GM21526 (cell line): ENCODE measurements around the gene KRT15.

Experiments used
- ATAC-seq: cut with Tn5 transposase; IDR thresholded peaks from one replicate; pipeline ENCODE4 v1.9.1; 2021; ENCODE audit warnings: moderate library complexity; ENCODE audit not compliant: unreplicated experiment, low FRiP score

The KRT15 gene

GRCh38 chr17:41518789-41519449, at the start of gene KRT15:
Gene KRT15 (minus strand): TSS chr17:41518890. CDS start chr17:41518827, 63 bp downstream.
- ATAC-seq = no peak

GRCh38 chr17:41567317-41567716, 48.6 kb upstream of the KRT15 start:
- no peak for ATAC-seq

GRCh38 chr17:41565338-41565737, 46.6 kb upstream of the KRT15 start:
- no peak for ATAC-seq

GRCh38 chr17:41563607-41564170, 45.0 kb upstream of the KRT15 start:
- no peak for ATAC-seq

- no peak for ATAC-seq
Measured at GRCh38 chr17:41561554-41561953, 42.9 kb upstream of the KRT15 start.

- ATAC-seq = no peak
Measured at GRCh38 chr17:41559548-41559947, 40.9 kb upstream of the KRT15 start.

- ATAC-seq = no peak
Measured at GRCh38 chr17:41556931-41557330, 38.2 kb upstream of the KRT15 start.

GRCh38 chr17:41556306-41556705, 37.6 kb upstream of the KRT15 start:
- ATAC-seq = no peak

GRCh38 chr17:41555105-41555887, 36.6 kb upstream of the KRT15 start:
- no peak for ATAC-seq

- ATAC-seq = no peak
Measured at GRCh38 chr17:41553987-41554680, 35.4 kb upstream of the KRT15 start.

- no peak for ATAC-seq
Measured at GRCh38 chr17:41553176-41553575, 34.5 kb upstream of the KRT15 start.

- ATAC-seq = no peak
Measured at GRCh38 chr17:41552455-41552854, 33.8 kb upstream of the KRT15 start.

- ATAC-seq = no peak
Measured at GRCh38 chr17:41551365-41551764, 32.7 kb upstream of the KRT15 start.

- ATAC-seq = no peak
Measured at GRCh38 chr17:41549596-41550039, 30.9 kb upstream of the KRT15 start.

- no peak for ATAC-seq
Measured at GRCh38 chr17:41548844-41549595, 30.3 kb upstream of the KRT15 start.

GRCh38 chr17:41547921-41548843, 29.5 kb upstream of the KRT15 start:
- no peak for ATAC-seq

GRCh38 chr17:41547378-41547841, 28.7 kb upstream of the KRT15 start:
- no peak for ATAC-seq

GRCh38 chr17:41546819-41547218, 28.1 kb upstream of the KRT15 start:
- ATAC-seq = no peak

- ATAC-seq = no peak
Measured at GRCh38 chr17:41545829-41546410, 27.2 kb upstream of the KRT15 start.
